GM12891 (cell line): ENCODE data around the gene CNIH3.

ENCODE experiments used
- PAX5 ChIP-seq: IDR thresholded peaks from 2 replicates; pipeline ENCODE4 v1.6.1; 2011; ENCODE audit warnings: low read length, moderate library complexity, mild to moderate bottlenecking; ENCODE audit not compliant: insufficient read depth, severe bottlenecking
- POLR2A ChIP-seq: IDR thresholded peaks from 2 replicates; pipeline ENCODE4 v1.6.1; 2011; ENCODE audit warnings: low read depth, low read length, control low read depth
- POLR2AphosphoS5 ChIP-seq: IDR thresholded peaks from 2 replicates; pipeline ENCODE4 v1.6.1; 2011; ENCODE audit warnings: low read depth, low read length, control low read depth
- POU2F2 ChIP-seq: IDR thresholded peaks from 2 replicates; pipeline ENCODE4 v1.6.1; 2011; ENCODE audit warnings: low read depth, mild to moderate bottlenecking, control low read depth, low read length, moderate library complexity
- SPI1 ChIP-seq: IDR thresholded peaks from 2 replicates; pipeline ENCODE4 v1.6.1; 2011; ENCODE audit warnings: low read depth, low read length, control low read depth
- TAF1 ChIP-seq: IDR thresholded peaks from 2 replicates; pipeline ENCODE4 v1.6.1; 2011; ENCODE audit warnings: low read depth, low read length, control low read depth

DNA sequence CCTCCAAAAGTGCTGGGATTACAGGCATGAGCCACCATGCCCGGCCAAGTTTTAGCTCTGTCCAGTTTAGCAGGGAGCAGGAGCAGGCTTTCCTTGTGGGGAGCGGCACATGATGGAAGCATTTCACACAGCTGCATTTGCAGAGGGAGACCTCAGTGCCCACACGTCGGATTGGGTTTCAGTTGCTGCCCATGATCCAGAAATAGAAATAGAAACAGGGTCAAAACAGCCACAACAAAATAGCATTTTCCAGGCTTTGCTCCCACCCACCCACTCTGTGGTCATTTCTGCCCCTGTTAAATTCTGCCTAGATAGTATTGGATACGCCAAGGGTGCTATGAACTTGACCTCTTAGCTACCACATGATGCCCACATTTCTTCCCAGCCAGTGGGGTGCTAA lies 128.4 kb downstream of the CNIH3 start:
- TF ChIP-seq TAF1 (no peak), POLR2A (no peak), POU2F2 (no peak), POLR2AphosphoS5 (no peak), SPI1 (no peak), PAX5 (no peak)
